Loucy (cell line): ENCODE results near the gene CD8B.

ENCODE experiments used
- CTCF ChIP-seq: fragments of 200-600 bp; sonication (generic); conservative IDR thresholded peaks from 2 replicates; pipeline ENCODE4 v1.5.1; 2014; ENCODE audit warnings: mild to moderate bottlenecking, antibody characterized with exemption, low read length
- EZH2phosphoT487 ChIP-seq: fragments of 200-600 bp; IDR thresholded peaks from 2 replicates; pipeline ENCODE4 v1.6.1; 2018; ENCODE audit warnings: antibody characterized with exemption, mild to moderate bottlenecking, moderate library complexity, borderline replicate concordance

- TF ChIP-seq CTCF (no peak), EZH2phosphoT487 (no peak)
Measured at GRCh38 chr2:86774862-86775261, 86.8 kb downstream of the CD8B start.
